Stimulated activated CD4-positive, alpha-beta T cell treated with anti-CD3 and anti-CD28 coated beads, Interleukin-4, amount 100 ng/mL, for 24 hours (primary cell): ENCODE results near the gene SIAH1.
"Not testable (repeated sequence)": the region's sequence is repeated elsewhere in the genome, so short reads cannot be mapped to it uniquely, and the experiment has no call there.

Experiments
- DNase-seq: peaks from one replicate; pipeline ENCODE4 v3.0.0-alpha.2; 2020

Gene SIAH1

GRCh38 chr16:48365025-48365600 lies 20.1 kb downstream of the SIAH1 start:
- no peak for DNase-seq

DNA sequence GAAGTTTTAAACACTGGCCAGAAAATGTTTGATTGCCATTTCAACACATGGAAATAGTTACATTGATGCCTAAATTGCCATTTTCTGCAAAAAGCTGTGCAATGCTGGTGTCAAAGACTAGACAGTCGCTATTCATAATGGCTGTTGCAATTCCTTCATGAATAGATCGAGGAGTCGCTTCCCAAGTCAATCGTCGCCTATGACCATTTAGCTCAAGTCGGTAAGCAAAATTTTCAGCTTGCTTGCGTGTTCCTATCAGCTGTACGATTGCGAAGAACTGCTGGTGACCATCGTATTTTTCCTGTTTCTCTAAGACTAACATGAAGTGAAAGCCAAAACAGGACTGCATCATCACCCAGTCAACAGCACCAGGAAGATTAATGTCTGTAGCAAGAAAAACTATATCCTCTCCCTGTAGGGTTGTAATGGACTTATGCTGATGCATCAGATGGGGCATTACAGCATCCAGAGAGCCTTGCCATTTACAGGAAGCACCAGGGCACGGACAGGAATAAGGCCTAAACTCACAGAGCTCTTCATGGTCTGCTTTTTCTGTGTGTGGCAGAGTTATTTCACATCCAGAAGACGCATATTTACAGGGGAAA lies 23.6 kb downstream of the SIAH1 start:
- DNase-seq = no peak

GRCh38 chr16:48361012-48361411 lies 24.2 kb downstream of the SIAH1 start:
- DNase-seq = no peak

DNA sequence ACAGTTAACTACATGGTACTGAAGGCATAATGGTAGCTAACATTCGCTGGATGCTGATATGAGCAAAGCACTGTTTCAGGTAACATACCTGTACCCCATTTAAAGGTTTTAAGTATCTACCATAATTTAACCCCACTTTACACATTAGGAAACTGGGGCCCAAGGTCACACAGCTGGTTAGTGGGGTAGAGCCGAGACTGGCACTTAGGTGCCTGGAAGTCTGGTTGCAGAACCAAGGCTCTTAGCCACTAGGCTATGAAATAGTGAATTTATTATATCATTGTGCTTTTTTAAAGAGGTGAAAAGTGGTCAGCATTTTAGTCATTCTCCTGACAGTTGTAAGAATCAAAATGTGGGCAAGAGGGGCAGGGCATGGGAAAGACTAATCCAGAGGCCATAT lies 25.2 kb downstream of the SIAH1 start:
- no peak for DNase-seq

DNA sequence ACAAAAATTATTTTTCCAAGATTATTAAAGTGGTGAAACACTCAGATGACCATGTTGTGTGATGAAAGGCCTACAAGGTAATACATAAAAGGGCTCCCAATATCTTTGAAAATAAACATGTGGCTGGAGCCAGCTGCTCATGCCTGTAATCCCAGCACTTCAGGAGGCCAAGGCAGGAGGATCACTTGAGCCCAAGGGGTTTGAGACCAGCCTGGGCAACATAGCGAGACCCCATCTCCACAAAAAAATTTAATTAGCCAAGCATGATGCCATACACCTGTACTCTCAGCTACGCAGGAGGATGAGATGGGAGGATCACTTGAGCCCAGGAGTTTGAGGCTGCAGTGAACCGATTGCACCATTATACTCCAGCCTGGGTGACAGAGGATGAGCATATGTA lies 26.8 kb downstream of the SIAH1 start:
- no peak for DNase-seq

DNA sequence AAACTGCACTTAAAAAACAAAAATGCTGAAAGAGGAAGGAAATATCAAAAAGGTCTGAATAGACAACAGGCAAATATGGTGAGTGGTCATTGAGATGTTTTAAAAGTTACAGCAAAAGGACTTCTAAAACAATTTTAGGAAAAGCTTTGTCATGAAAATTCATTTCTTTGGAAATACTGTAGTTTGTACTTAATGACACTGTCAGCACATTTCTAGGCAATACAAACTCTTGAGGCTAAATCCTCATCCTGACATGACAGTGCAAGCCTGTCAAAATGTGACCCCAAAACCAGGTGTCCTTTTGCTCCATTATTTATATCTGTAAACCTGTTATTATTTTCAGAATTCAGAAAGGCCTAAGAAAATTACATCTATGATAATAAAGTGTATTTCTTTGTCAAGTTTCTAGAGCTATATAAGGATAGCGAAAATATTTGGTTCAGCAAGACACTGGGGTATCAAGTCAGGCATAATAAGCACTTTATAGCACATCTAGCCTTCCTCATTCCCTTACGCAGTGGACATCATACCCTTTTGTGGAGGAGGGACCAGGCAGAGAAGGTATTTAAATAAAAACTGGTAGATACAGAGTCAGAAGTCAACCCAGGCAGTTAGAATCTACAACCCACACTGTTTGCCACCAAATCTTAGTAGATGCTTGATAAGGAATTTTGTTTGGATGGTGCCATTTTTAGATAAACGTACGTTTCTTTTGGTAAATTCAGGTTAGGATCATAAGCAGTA lies 28.4 kb downstream of the SIAH1 start:
- no peak for DNase-seq

GRCh38 chr16:48354877-48355855 lies 30.0 kb downstream of the SIAH1 start:
- no peak for DNase-seq

GRCh38 chr16:48354385-48354784 lies 30.8 kb downstream of the SIAH1 start:
- DNase-seq = not testable (repeated sequence)

- DNase-seq = peak; percentile 68
Measured at GRCh38 chr16:48353565-48354163, 31.5 kb downstream of the SIAH1 start.

DNA sequence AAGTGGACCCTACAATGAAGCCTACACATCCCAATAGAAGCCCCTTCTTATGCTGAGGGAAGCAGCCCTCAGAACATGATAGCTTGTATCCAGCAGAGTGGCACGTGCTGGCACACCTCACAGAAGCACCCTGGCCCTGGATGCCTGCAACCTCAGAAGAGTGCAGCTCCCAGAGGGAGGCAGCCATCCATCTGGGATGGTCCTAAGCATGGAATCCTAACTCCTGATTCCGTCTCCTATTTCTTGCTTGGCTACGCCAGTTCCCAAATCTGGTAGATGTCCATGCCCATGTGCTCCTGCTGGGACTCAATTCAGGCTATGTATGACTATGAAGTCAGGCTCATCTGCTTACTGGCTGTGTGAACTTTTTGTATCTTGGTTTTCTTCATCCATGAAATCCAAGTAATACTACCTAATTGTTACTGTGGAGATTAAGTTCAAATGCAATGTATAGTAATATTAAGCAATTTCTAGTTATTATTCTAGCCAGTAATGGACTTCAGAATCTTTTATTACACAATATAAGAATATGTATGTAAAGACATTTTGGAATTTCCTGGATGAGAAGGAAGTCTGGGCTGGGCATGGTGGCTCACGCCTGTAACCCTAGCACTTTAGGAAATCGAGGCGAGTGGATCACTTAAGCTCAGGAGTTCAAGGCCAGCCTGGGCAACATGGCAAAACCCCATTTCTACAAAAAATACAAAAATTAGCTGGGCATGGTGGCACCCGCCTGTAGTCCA lies 32.4 kb downstream of the SIAH1 start:
- no peak for DNase-seq

GRCh38 chr16:48350736-48351135 lies 34.5 kb downstream of the SIAH1 start:
- DNase-seq = no peak

DNA sequence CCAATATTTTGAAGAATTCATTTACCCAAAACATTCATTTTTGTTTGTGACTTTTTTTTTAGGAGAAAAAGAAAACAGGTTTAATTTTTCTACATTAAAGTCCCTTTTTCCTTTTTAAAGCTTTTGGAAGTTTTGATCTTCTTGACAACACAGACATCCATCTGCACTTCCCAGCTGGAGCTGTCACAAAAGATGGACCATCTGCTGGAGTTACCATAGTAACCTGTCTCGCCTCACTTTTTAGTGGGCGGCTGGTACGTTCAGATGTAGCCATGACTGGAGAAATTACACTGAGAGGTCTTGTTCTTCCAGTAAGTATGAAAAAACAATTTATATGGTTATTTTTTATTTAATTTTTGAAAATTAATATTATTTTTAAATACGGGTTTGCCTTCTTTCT lies 37.2 kb downstream of the SIAH1 start:
- DNase-seq = no peak

GRCh38 chr16:48347191-48347865 lies 37.9 kb downstream of the SIAH1 start:
- DNase-seq = no peak

DNA sequence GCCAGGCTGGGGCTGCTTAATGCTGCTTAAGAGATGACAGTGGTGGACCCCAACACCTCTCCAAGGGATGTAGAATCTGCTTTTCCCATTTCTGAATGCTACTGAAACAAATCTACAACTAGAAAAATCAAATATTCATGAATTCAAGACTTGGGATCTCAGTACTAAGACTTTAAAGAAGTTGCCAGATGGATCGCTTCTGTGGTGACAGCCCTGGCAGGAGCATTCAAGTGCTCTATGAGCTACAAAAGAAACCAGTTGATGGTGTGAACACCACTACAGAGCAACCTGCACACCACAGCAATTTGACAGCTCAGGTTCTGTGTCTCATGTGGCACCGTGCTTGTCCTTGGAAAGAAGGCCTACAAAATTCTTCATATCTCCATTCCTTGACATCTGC lies 42.6 kb downstream of the SIAH1 start:
- no peak for DNase-seq

- no peak for DNase-seq
Measured at GRCh38 chr16:48340054-48340453, 45.2 kb downstream of the SIAH1 start.

GRCh38 chr16:48335961-48336360 lies 49.3 kb downstream of the SIAH1 start:
- DNase-seq = no peak

GRCh38 chr16:48334325-48334724 lies 50.9 kb downstream of the SIAH1 start:
- no peak for DNase-seq

DNA sequence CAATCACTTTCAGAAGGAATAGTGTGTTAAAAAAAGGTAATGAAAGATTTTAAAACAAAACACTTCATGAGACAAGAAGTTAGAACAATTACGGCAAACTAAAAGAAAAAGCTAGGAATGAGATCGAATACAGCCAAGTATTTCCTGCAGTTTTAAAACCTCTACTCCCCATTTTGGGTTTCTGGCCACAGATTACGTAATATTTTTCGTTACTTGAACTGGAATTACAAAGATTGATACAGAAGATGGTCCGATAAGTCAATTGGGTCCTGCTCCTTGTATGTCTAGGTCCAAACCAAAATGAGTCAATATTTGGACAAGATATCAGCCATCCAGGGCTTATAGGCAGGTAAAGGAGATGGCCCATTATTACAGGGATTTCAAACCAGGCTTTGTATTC lies 52.2 kb downstream of the SIAH1 start:
- no peak for DNase-seq

DNA sequence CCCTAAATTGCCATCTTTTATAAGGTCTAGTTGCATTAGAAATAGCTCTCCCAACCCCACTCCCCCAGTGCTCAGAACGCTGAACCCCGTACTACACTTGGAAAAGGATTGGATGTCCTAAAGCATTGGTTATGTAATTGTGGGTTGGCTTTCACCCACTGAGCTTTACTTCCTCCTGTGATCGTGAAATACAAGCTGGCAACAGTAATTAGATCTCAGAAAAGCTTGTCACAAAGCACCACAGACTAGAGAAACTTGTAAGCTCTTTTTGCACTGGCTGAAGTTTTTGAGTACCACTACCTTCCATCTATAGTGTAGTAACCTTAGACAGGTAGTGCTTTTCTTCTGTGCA lies 54.4 kb downstream of the SIAH1 start:
- no peak for DNase-seq

DNA sequence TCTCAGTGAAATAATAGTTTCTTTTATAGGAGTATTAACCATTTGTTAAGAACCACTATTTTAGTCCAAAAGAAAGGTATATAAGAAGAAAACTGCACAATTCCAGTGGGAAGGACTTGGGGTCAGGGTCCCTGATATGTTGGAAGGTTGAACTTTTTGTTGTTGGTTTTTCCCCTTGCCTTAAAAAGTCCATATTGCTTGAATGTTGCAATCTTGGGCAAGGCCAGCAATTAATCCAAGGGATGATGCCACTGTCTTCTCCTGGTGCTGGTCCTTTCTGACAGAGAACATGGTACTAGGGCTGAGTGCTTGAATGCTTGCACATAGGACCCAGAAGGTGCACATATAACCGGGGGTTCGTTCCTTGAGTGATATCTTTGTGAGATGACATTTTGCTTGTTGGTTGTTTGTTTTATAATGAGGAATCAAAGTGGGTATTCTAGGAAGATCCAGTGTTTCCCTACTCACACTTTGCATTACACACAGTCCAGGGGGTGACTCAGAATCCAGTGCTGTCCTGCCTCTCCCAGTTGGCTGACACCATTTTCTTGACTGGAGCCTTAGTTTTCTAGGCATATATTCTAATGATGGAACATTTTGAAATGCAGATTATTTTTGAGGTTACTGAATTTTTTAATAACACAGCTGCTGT lies 54.9 kb downstream of the SIAH1 start:
- DNase-seq = no peak

DNA sequence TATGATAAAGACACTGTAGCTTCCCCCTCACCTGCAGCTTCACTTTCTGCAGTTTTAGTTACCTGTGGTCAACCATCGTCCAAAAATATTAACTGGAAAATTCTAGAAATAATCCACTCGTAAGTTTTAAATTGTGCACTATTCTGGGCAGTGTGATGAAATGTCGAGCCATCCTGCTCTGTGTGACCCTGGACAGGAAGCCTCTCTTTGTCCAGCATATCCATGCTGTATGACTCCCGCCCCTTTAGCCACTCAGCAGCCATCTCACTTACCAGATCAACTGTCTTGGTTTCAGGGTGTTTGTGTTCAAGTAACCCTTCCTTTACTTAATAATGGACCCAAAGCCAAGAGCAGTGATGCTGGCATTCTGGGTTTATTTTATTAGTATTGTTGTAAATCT lies 56.1 kb downstream of the SIAH1 start:
- no peak for DNase-seq
